Measurements from ENCODE around the gene THOP1.

Gene THOP1

GRCh38 chr19:2785244-2785997 is at the start of gene THOP1:
Gene THOP1 (plus strand): TSS chr19:2785503. CDS start chr19:2785663, 160 bp downstream.
- in situ Hi-C loops (cut with MboI; ENCODE audit: low sequenced_read_pairs), result no loop called here

- in situ Hi-C loops (cut with MboI; ENCODE audit: low sequenced_read_pairs), result no loop called here
Observed at GRCh38 chr19:2736550-2737190, 48.6 kb upstream of the THOP1 start.

DNA sequence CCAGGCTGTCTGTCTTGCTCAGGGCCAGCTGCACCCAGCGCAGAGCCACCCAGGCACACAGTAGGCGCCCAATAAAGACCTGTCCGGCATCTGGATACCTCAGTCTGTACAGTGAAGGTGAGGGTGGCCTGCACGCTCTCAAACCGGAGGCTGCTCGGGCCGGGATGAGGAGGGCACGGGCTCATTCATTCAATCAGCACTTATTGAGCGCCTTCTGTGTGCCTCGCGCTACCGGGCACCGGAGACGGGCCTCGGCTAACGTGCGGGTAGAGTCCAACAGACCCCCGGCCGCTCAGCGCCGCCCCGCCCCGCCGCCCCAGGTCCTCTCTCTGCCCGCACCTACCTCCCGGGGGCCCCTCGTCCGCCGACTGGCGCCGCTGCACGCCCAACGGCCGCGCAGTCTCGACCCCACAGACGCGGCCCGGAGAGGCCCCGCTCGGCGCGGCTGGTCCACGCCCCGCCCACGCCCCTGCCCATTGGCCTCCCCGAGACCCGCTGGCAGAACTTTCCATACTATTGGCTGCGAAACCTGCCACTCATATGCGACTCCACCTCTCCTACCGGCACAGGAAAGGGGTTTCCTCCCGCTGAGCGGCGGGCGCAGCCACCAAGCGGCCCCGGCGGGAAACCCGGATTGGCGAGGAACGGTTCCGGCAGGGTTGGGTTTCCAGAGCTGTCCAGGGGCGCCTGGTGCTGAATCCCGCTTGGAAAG is 45.5 kb upstream of the THOP1 start, which contains the start of gene SLC39A3:
SLC39A3 (minus strand) TSS at position 416 of the 712 bp plus-strand sequence. CDS start 2,760 bp downstream, outside the sequence.
- in situ Hi-C loops (cut with MboI; ENCODE audit: low sequenced_read_pairs), result no loop called here

- in situ Hi-C loops (cut with MboI; ENCODE audit: low sequenced_read_pairs), result no loop called here
Observed at GRCh38 chr19:2740314-2740656, 45.0 kb upstream of the THOP1 start.

- in situ Hi-C loops (cut with MboI; ENCODE audit: low sequenced_read_pairs), result no loop called here
Observed at GRCh38 chr19:2743099-2743498, 42.2 kb upstream of the THOP1 start.

DNA sequence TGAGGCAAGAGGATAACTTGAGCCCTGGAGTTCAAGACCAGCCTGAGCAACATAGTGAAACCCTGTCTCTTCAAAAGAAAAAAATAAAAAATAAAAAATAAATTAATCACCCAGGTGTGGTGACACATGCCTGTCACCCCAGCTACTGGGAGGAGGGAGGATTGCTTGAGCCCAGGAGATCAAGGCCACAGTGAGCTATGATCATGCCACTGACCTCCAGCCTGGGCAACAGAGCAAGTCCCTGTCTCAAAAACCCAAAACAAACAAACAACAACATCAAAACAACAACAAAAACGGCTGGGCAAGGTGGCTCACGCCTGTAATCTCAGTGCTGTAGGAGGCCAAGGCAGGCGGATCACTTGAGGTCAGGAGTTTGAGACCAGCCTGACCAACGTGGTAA is 41.2 kb upstream of the THOP1 start:
- in situ Hi-C loops (cut with MboI; ENCODE audit: low sequenced_read_pairs), result no loop called here

DNA sequence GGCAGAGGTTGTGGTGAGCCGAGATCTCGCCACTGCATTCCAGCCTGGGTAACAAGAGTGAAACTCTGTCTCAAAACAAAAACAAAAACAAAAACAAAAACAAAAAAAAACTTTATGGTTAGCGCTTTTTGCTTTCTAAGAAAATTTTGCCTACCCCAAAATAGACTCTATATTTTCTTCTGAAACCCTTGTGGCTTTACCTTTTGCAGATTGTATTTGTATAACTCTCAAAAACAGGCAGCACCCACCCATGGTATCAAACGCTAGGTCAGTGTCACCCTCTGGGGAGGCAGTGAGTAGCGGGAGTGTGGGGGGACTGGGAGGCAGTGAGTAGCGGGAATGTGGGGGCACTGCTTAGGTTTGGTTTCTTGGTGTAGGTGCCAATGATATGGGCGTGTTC is 38.0 kb upstream of the THOP1 start:
- in situ Hi-C loops (cut with MboI; ENCODE audit: low sequenced_read_pairs), result loop anchor here (5.0 kb wide), 1 partner anchor 100 kb away; no protein-coding TSS in a partner anchor

- in situ Hi-C loops (cut with MboI; ENCODE audit: low sequenced_read_pairs), result no loop called here
Observed at GRCh38 chr19:2750808-2751437, 34.4 kb upstream of the THOP1 start.

- in situ Hi-C loops (cut with MboI; ENCODE audit: low sequenced_read_pairs), result no loop called here
Observed at GRCh38 chr19:2751438-2751830, 33.9 kb upstream of the THOP1 start.

GRCh38 chr19:2754659-2755447 is 30.4 kb upstream of the THOP1 start:
- in situ Hi-C loops (cut with MboI; ENCODE audit: low sequenced_read_pairs), result no loop called here

- in situ Hi-C loops (cut with MboI; ENCODE audit: low sequenced_read_pairs), result no loop called here
Observed at GRCh38 chr19:2755448-2755705, 29.9 kb upstream of the THOP1 start.

DNA sequence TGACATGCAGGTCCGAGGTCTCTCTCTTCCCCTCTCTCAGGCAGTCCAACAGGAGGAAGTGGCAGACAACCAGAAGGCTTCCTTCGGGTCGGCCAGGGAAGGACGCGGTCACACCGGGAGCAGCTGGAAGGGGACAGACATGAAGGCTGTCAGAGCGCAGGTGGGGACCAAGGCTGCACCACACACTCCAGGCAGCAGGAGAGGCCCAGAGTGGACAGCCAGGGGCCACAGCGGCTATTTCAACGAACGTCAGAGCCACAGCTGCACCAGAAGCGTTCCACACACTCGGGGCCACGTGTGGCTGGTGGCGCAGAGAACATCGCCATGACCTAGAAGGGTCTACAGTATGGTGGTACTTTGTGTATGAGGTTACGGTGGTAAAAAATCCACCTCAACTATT is 29.5 kb upstream of the THOP1 start:
- in situ Hi-C loops (cut with MboI; ENCODE audit: low sequenced_read_pairs), result no loop called here

- in situ Hi-C loops (cut with MboI; ENCODE audit: low sequenced_read_pairs), result no loop called here
Observed at GRCh38 chr19:2756477-2756876, 28.8 kb upstream of the THOP1 start.

DNA sequence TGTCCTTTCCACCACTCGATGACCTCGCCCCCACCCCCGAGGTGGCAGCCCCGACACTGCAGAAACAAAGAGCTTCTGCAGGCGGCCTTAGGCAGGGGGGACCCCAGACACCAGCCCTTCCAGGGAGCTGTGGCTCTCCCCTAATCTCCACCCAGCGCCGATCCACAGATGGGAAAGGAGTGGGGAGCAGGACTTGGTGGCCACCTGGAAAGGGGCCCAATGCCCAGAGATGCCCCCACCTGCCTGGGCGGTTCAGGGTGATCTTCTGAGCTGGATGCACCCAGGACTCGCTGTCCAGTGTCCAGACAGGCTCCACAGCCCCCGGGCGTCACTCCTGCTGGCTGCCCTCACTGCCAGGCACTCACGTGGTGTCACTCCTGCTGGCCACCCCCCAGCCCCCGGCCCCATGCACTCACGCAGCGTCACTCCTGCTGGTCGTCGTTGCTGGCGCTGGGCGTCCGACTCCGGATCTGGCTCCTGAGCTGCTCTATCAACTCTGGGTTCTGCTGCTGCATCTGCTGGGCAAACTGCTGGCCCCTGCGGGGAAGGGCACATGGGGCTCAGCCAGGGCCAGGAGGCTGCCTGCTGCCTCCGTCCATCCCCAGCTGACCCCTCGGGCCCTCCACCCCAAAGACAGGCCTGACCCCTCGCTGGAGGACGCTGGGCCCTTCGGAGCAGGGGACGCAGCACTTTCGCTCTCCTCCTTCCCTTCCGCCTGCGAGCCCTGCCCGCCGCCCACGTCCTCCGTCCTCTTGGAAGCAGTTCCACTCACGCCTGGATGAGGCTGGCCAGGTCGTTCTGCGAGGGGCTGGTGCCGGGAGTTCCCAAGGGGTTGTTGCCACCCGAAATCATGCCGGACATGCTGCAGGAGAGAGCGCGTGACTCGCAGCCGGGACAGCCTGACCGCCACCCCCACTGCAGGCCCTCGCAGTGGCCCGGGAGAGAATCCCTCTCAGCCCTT is 28.1 kb upstream of the THOP1 start:
- in situ Hi-C loops (cut with MboI; ENCODE audit: low sequenced_read_pairs), result no loop called here

DNA sequence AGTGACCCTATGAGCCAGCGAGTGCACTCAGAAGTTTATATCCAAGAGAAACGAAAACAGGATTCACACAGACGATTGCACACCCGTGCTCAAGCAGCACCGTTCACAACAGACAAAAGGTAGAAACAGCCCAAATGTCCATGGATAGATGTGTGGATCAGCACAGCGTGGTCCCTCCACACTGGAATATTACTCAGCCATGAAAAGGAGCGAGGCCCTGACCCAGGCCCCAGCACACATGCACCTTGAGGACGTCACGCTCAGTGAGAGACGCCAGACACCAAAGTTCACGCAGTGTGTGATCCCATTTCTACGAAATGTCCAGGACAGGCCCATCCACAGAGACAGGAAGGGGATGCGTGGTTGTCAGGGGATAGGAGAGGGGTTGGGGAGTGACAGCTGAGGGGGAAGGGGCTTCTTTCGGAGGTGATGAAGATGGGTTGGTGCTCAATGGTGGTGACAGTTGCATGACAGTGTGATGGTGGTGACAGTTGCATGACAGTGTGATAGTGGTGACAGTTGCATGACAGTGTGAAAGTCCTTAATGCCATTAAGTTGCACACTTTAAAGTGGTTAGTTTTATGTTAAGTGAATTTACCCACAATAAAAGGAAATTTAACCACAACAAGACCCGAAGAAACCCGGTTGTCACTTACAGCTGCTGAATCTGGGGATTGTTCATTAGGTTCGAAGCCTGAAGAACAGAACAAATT is 26.5 kb upstream of the THOP1 start:
- in situ Hi-C loops (cut with MboI; ENCODE audit: low sequenced_read_pairs), result no loop called here

DNA sequence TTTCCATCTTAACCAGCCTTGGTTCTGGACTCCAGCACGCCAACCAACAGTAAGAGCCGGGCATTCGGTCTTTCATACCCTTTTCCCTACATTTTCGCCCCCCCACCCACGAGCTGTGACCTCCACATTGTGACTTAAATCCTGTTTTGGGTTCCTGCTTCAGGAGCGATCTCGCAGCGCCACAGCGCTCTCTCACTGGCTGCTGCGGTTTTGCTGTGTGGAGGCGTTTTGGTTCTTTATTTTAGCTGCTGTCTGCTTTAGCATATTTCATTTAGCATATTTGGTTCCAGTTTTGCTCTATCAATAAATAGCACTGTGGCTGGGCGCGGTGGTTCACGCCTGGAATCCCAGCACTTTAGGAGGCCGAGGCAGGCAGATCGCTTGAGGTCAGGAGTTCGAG is 25.9 kb upstream of the THOP1 start:
- in situ Hi-C loops (cut with MboI; ENCODE audit: low sequenced_read_pairs), result no loop called here

GRCh38 chr19:2759965-2760364 is 25.3 kb upstream of the THOP1 start:
- in situ Hi-C loops (cut with MboI; ENCODE audit: low sequenced_read_pairs), result no loop called here

GRCh38 chr19:2761309-2761677 is 24.0 kb upstream of the THOP1 start:
- in situ Hi-C loops (cut with MboI; ENCODE audit: low sequenced_read_pairs), result no loop called here

Measured in HL-60/S4 (cell line).